Measurements from ENCODE around the gene GAGE13.
"Not testable (repeated sequence)": the region's sequence is repeated elsewhere in the genome, so short reads cannot be mapped to it uniquely, and the experiment has no call there.

GRCh38 chrX:49341449-49341848, 10.1 kb downstream of the GAGE13 start:
- not testable (repeated sequence) for TF ChIP-seq CTCF, POLR2A, POLR2AphosphoS5 (IDR thresholded peaks at IDR 0.05)
